GM12891 (cell line): ENCODE results near the gene GADD45B.
A peak's percentile ranks its signal among the peaks of the same experiment; 100 is the strongest.
"Not testable (repeated sequence)": the region's sequence is repeated elsewhere in the genome, so short reads cannot be mapped to it uniquely, and the experiment has no call there.

ENCODE experiments used
- DNase-seq: peaks from one replicate; pipeline ENCODE4 v3.0.0; 2011; ENCODE audit warnings: low spot score; ENCODE audit not compliant: insufficient read length
- FAIRE-seq: peaks from 2 replicates; lab custom pipeline; 2011; peaks lifted over from hg19 to GRCh38; lab: Jason Lieb, UNC
- PAX5 ChIP-seq: IDR thresholded peaks from 2 replicates; pipeline ENCODE4 v1.6.1; 2011; ENCODE audit warnings: low read length, moderate library complexity, mild to moderate bottlenecking; ENCODE audit not compliant: insufficient read depth, severe bottlenecking
- POLR2A ChIP-seq: IDR thresholded peaks from 2 replicates; pipeline ENCODE4 v1.6.1; 2011; ENCODE audit warnings: low read depth, low read length, control low read depth
- POLR2AphosphoS5 ChIP-seq: IDR thresholded peaks from 2 replicates; pipeline ENCODE4 v1.6.1; 2011; ENCODE audit warnings: low read depth, low read length, control low read depth
- POU2F2 ChIP-seq: IDR thresholded peaks from 2 replicates; pipeline ENCODE4 v1.6.1; 2011; ENCODE audit warnings: low read depth, mild to moderate bottlenecking, control low read depth, low read length, moderate library complexity
- SPI1 ChIP-seq: IDR thresholded peaks from 2 replicates; pipeline ENCODE4 v1.6.1; 2011; ENCODE audit warnings: low read depth, low read length, control low read depth
- TAF1 ChIP-seq: IDR thresholded peaks from 2 replicates; pipeline ENCODE4 v1.6.1; 2011; ENCODE audit warnings: low read depth, low read length, control low read depth

GADD45B gene

GRCh38 chr19:2469102-2469914, 6.6 kb upstream of the GADD45B start:
- DNase-seq = no peak
- FAIRE-seq = peak; percentile 90

GRCh38 chr19:2469915-2470200, 6.1 kb upstream of the GADD45B start:
- not testable (repeated sequence) for FAIRE-seq, DNase-seq

More at GRCh38 chr19:2469102-2469914, 6.6 kb upstream of the GADD45B start:
- TF ChIP-seq SPI1 = no peak
- no peak for TF ChIP-seq POLR2AphosphoS5
- TF ChIP-seq POLR2A = no peak
- no peak for TF ChIP-seq POU2F2
- TF ChIP-seq PAX5 = no peak

- FAIRE-seq (peak; percentile 88), DNase-seq (peak; percentile 82)
- TF ChIP-seq POU2F2 (no peak), PAX5 (peak; percentile 74), TAF1 (0 out of 2 replicates have a peak, but pooled peaks have one; percentile 26)
These were observed 1.5 kb upstream of the GADD45B start for GRCh38 chr19:2474232-2475017.

- DNase-seq (no peak), FAIRE-seq (no peak)
- TF ChIP-seq PAX5 = no peak
- TF ChIP-seq POLR2A = no peak
- no peak for TF ChIP-seq POLR2AphosphoS5
- TF ChIP-seq POU2F2 = no peak
- no peak for TF ChIP-seq SPI1
- no peak for TF ChIP-seq TAF1
These were observed 767 bp upstream of the GADD45B start for GRCh38 chr19:2475018-2475701.

GRCh38 chr19:2476451-2477140, 669 bp downstream of the GADD45B start:
- DNase-seq (no peak), FAIRE-seq (peak; percentile 81)
- TF ChIP-seq PAX5 = no peak
- TF ChIP-seq POLR2AphosphoS5 = peak; percentile 24; the same call in 1 of the 2 replicates

GRCh38 chr19:2477141-2477710, 1.3 kb downstream of the GADD45B start:
- no peak for DNase-seq
- no peak for FAIRE-seq
- TF ChIP-seq PAX5 (no peak), POLR2AphosphoS5 (no peak), POLR2A (no peak), TAF1 (no peak), SPI1 (no peak), POU2F2 (no peak)

GRCh38 chr19:2477732-2478191, 1.8 kb downstream of the GADD45B start:
- no peak for DNase-seq

GRCh38 chr19:2478278-2478755, 2.4 kb downstream of the GADD45B start:
- no peak for DNase-seq
- no peak for TF ChIP-seq SPI1
- peak; percentile 36; the same call in 1 of the 2 replicates for TF ChIP-seq TAF1
- peak; percentile 91 for TF ChIP-seq POU2F2
- peak; percentile 92 for TF ChIP-seq POLR2A
- TF ChIP-seq PAX5 = no peak
- TF ChIP-seq POLR2AphosphoS5 = peak; percentile 84
- peak; percentile 5 for FAIRE-seq

More at GRCh38 chr19:2477732-2478191, 1.8 kb downstream of the GADD45B start:
- peak; percentile 33 for FAIRE-seq
- no peak for TF ChIP-seq POU2F2
- peak; percentile 81 for TF ChIP-seq POLR2AphosphoS5
